Stimulated activated CD8-positive, alpha-beta memory T cell treated with anti-CD3 and anti-CD28 coated beads, Interleukin-15, amount 100 ng/mL, for 4 hours (primary cell): ENCODE results near the gene DNAH10.

Source experiments
- DNase-seq, 2 donors: peaks; one replicate each; pipeline ENCODE4 v3.0.0-alpha.2; 2020; ENCODE audit warnings: low read depth in 2 of 2

DNAH10 gene

GRCh38 chr12:123843912-123844748 lies 82.0 kb downstream of the DNAH10 start:
- no peak for DNase-seq

- DNase-seq, result no peak
Measured at GRCh38 chr12:123845881-123846280, 83.8 kb downstream of the DNAH10 start.

- DNase-seq, result no peak
Measured at GRCh38 chr12:123846340-123846739, 84.2 kb downstream of the DNAH10 start.

DNA sequence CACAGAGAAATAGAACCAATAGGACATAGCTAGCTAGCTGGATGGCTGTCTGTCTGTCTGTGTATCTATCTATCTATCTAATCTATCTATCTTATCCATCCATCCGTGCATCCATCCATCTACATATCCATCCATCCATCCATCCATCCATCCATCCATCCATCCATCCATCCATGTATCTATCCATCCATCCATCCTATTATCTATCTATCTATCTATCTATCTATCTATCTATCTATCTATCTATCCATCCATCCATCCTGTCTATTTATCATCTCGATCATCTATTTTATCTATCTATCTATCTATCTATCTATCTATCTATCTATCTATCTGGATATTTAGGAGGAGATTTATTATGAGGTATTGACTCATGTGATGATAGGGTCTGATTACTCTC lies 84.9 kb downstream of the DNAH10 start:
- DNase-seq, result no peak

GRCh38 chr12:123847876-123848275 lies 85.8 kb downstream of the DNAH10 start:
- no peak for DNase-seq

DNA sequence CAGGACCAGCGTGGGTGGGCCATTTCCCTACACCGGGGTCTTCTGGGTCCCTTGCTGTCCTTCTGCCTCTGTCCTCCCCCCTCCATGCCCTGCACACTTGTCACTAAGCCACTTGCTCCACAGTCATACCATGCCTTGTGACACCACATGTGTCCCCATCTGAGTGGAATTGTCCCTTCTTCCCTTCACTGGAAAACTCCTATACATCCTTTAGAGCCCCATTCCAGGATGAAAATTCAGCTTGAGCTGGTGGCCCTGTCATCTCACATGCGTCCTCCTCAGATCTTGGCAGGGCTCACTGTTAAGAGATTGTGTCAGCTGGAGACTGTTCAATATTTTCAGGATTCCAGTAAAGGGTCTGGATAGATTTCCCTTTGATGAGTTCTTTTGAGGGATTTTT lies 87.4 kb downstream of the DNAH10 start:
- no peak for DNase-seq

DNA sequence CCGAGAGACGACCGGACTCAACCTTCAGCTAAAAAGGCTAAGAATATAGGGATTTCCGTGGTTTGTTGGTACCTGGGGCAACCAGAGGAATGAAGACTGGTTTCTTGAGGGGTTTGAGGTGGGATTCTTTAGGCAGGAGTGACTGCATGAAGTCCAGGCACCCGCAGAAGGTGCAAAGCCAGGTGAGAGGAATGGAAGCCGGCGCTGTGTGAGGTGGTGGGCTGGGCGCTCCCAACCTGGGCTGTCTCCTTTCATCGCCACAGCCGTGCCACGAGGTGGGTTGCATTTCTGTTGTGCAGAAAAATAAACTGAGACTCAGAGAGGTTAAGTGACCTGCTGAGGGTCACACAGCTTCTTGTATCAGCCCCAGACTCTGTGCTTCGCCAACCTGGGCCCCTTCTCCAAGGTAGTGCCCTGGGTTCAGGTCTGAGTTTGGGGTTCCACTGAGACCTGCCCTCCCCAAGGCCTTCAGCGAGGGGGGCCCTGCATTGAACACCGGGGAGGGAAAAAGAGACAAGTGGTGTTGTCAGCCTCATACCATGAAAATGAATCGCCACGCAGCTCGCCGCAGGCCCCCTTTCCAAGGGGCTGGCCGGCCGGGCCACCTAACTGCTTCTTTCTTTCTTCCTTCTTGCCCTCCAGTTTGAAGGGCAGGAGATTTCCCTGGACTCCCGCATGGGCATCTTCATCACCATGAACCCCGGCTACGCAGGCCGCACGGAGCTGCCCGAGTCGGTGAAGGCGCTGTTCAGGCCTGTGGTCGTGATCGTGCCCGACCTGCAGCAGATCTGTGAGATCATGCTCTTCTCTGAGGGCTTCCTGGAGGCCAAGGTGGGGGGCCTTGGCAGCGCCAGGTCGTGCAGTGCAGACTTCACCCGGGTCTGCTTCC lies 88.4 kb downstream of the DNAH10 start:
- no peak for DNase-seq

GRCh38 chr12:123853396-123854070 lies 91.4 kb downstream of the DNAH10 start:
- DNase-seq, result no peak

DNA sequence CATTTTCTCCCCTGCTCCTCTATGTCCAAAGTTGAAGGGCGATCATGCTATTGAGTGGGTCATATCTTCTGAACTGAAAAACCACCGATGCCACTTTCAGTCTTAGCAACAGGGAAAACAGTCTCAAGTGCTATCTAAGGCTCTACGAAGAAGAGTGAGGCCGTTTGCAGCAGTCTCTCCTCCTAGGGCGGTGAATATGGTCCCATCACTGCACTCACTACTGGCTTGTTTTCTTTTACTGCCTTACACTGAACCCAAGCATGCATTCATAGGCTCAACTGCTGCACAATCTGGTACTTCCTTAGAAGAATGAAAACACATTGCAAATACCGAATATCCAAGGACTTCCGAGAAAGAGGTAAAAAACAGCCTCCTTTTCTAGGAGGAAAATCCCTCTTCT lies 92.1 kb downstream of the DNAH10 start:
- DNase-seq, result no peak

DNA sequence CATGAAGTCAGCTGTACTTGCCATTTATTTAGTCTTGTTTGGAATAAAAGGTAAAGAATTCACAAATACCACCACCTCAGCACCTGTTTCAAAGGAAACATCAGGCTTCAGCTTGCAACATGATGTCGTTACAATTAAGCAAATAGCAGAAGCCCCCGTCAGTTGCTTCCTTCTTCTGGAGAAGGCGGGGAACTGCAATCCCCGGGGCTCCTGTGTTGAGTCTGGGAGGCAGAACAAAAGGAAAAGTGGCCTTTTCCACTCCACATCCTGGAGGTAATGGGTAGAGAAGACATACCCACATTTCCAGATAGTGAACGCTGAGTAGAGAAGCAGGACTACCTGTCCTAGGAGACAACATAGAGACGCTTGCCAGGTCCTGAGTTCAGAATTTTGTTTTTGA lies 92.8 kb downstream of the DNAH10 start:
- no peak for DNase-seq

DNA sequence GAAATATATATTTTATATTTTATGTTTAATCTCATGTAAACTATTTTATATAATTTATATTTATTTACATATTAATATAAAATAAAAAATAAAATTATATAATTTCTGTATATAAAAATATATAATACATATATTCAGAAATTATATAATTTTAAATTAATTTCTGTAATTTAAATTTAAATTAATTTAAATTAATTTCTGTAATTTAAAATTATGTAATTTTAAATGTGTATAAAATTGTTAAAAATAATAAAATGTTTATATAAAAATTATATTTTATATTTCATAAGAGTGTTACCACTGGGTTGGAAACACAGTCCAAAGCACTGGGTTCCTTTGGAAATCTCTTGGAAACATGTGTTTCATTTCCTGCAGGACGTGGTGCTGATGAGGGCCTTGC lies 94.6 kb downstream of the DNAH10 start:
- no peak for DNase-seq

GRCh38 chr12:123858176-123858575 lies 96.1 kb downstream of the DNAH10 start:
- DNase-seq, result no peak

DNA sequence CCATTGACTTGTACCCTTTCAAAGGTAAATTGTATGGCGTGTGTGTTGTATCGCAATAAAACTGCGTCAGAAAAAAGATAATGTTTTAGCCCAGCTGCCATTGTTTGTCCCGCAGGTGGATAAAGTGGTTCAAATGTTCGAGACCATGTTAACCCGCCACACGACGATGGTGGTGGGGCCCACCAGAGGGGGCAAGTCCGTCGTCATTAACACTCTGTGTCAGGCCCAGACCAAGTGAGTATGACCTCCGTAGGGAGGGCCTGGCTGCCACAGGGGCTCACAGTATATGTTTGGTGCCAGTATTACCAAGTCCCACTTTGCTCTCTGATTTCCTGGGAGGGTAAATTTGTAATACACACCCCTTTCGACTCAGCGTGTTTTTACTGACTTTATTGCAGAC lies 96.9 kb downstream of the DNAH10 start:
- no peak for DNase-seq

DNA sequence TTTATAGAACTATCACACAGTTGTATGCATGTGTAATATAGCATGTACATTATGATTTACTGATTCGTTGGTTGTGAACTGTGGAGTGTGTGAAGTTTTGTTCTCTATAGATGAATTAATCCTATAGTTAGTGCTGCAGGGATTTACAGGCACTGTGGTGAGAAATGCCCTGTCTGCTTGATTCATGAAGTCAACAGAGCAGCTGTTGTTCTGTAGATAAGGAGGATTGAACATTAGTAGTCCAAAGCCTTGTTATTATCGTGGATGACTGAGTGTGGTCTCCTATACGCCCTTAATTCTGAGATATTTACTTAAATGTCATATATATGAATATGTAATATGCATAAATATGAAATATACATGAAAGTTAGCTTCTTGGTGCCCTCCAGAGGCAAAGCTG lies 98.3 kb downstream of the DNAH10 start:
- no peak for DNase-seq

DNA sequence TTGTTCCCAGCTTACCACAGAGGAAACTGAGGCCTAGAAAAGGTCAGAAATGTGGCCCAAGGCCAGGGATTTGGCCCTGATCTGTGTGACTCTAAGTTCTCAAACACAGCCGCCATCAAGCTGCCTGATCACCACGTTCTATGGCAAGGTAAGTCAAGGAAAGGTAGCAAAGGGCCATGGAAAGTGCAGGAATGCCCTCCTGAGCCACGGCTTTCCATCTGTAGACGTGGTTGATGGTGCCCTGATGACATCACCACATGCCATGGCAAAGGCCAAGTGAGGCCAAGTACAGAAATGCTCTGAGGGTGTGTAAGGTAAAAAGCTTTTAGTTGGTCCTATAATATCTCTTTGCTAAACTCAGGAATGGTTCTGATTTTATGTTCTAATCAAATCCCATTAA lies 99.3 kb downstream of the DNAH10 start:
- no peak for DNase-seq

DNA sequence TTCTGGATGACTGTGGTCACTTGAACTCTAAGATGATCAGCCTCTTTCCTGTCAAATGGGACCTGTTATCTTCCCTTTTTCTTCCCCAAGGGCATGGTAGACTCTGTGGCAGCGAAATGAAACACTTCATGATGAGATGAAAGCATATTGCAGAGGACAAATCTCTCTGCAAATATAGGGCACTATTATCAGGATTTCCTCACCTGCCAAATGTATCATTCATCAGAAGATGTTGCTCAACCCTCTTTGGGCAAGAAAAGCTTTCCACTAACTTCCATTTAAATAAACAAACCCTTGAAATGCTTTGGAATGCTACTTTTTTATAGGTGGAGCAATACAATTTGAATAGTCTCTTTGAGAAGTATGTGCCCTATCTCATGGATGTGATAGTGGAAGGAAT lies 105.0 kb downstream of the DNAH10 start:
- DNase-seq, result no peak

GRCh38 chr12:123868791-123869190 lies 106.7 kb downstream of the DNAH10 start:
- no peak for DNase-seq

DNA sequence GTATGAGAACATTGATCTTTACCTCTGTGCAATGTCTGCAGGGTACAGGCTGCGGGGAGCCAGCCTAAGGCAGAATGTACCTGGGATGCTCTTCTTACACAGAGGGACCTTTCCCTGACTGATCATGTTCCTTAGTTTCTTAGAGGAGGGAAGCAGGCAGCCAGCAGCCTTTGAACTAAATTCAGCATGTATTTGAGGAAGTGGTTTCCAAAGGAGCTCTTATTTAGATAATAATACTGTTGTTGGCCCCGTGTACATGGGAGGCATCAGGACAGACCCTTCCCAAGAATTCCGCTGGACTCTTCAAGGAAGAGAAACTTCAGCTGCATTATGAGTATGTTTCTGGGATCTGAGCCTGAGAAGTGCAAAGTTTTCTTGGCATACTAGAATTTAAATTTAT lies 111.7 kb downstream of the DNAH10 start:
- no peak for DNase-seq

DNA sequence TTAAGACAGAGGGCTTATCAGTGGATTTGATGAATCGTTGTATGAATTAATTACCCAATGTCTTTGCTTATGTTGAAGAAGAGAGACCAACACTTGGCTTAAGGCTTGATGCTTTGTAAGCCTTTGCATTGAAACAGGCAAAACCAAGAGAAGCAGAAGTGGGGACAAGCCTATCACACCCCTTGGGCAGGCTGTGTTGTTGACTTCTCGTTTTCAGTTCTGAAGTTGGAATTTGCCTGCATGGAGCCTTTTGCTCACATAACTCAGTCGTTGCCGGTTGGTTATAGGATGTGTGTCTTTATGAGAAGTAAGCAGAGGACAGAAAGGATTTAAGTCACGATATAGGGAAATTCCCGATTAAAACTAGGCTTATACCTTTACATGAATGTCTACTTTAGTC lies 115.9 kb downstream of the DNAH10 start:
- DNase-seq, result no peak

DNA sequence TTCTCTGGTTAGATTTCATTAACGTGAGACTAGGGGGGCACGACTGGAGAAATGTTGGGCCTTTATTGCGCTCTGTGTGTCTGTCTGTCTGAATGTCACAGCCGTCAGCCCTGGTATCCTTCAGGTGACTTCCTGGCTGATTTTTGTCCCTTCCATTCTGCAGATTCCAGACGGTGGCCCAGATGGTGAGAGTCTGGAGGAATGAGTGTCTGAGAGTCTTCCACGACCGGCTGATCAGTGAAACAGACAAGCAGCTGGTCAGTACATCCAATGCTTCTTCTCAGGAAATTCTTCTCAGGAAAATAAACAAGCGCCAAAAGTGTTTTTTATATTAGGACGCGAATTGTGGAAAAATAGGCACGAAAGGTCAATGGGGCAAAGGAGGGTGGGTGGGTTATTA lies 117.0 kb downstream of the DNAH10 start:
- DNase-seq, result no peak

- DNase-seq, result no peak
Measured at GRCh38 chr12:123879691-123880090, 117.6 kb downstream of the DNAH10 start.

- DNase-seq, result no peak
Measured at GRCh38 chr12:123882161-123882705, 120.1 kb downstream of the DNAH10 start.
